ENCODE measurements around the gene CHN2. TPM values are rescaled to one million over a fixed set of nuclear protein-coding genes. Genes with fewer than 3 reads are reported as not detected.

CHN2 gene
- total RNA-seq, 4 donors from 2014 or later, result 7.6 to 25.9 (median 17.8) TPM

GRCh38 chr7:29377718-29378117, 183.1 kb downstream of the CHN2 start:
- no peak for TF ChIP-seq CTCF (IDR thresholded peaks at IDR 0.05)
- DNase-seq (ENCODE audit: low spot score), result no peak
- no peak for ATAC-seq (ENCODE audit: low FRiP score)

DNA sequence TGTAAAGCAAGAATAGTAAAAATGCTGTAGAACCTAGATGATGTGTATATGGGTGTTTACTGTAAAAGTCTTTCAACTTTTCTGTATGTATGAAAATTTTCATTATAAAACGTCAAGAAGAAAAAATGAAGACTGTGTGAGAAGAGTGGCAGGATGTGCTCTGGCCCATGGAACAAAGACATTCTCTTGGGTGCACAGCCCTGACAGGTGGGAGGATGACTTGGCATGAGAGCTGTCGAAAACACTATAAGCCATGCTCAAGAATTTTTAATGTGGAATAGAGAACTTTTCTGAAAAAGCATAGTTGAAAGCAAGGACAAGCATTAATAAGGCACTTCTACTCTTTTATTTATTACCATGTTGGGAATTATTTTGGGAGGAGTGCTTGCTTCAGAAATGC, 185.0 kb downstream of the CHN2 start:
- TF ChIP-seq CTCF (IDR thresholded peaks at IDR 0.05), result no peak
- ATAC-seq (ENCODE audit: low FRiP score), result no peak
- DNase-seq (ENCODE audit: low spot score), result no peak

DNA sequence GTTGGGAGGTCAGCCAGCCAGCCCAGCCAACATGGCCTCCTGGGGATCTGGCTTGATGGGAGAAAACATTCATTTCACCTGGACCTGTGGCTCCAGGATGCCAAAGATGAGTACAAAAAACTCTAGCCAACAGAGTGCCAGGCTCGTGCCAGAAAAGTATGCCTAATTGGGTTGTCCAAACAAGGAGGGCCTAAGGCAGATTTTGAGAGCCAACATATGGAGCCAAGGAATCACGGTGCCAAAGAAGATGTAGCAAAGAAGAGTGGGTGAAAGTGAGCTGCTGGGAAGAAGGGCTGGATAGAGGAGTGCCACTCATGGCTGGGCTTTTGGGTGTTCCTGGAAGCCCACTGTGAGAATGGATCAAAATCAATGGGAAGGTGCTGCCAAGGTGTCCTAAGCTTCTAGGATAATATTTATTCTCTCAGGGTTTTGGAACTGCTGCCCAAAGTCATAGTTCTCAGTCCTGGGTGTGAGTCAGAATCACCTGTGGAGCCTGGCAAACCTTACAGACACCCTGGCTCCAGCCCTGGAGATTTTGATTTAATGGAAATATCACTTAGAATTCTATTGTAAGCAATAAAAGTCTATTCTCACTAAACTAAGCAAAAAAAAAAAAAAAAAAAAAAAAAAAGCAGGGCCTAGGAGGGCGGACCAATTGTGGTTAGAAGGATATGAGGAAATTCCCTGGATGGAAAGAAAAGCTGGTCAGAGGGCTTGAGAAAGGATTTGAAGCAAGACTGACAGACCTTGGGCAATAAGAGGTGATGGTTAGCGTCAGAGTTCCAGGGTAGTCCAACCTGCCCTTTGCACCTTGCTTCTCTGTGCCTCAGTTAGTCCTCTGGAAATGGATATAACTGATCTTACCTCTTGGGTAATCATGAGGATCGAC, 186.9 kb downstream of the CHN2 start:
- ATAC-seq (ENCODE audit: low FRiP score), result peak; percentile 24
- TF ChIP-seq CTCF (IDR thresholded peaks at IDR 0.05), result no peak
- DNase-seq (ENCODE audit: low spot score), result no peak

- no peak for TF ChIP-seq CTCF (IDR thresholded peaks at IDR 0.05)
- DNase-seq (ENCODE audit: low spot score), result no peak
- no peak for ATAC-seq (ENCODE audit: low FRiP score)
Observed at GRCh38 chr7:29384277-29384676, 189.7 kb downstream of the CHN2 start.

DNA sequence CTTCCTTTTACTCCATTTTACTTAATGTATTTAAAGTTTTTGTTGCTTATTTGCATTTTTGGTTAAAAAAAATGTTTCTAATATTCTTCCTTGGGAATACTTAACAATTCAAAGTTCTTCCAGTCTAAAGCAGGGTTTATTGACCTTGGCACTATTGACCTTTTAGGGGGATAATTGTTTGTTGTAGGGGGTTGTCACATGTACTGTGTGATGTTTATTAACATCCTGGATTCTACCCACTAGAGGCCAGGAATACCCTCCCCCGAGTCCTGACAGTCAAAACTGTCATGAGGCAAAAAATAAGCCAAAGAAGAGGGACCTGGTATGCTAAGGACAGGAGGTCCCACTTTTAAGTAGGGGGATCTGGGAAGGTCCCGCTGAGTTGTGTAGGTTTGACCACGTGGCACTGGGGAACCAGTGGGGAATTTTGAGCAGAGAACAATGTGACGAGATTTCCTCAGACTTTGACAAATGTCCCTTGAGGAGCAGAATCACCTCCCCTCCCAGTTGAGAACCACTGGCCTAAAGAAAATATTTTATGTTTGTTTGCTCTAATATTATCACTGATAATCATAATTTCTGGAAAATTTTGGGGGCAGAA, 190.7 kb downstream of the CHN2 start:
- no peak for TF ChIP-seq CTCF (IDR thresholded peaks at IDR 0.05)
- DNase-seq (ENCODE audit: low spot score), result no peak

DNA sequence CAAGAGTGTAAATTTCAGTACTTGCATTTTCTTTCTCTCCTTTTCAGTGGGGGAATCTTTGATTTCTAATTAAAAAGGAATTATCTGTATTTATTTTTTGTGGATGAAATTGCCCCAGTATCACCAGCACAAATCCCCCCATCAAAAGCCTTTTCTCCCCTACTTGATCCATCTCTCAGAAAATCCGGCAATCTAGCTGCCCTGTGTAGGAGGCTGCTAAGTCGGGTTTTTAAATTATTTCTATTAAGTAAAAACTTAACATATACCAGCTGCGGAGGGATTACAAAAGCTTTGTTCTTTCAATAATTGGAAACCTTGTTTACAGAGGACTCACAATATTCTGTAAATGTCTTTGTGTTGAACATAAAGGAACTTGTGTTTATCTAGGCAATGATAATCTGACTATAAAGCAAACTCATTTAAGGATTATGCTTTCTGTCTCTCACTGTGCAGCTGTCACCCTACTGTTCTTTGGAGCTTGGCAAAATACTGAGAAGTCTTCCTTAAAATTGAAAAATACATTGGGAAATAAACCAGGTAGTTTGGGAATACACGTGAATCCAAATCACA, 191.7 kb downstream of the CHN2 start:
- ATAC-seq (ENCODE audit: low FRiP score) (no peak), DNase-seq (ENCODE audit: low spot score) (no peak)
- TF ChIP-seq CTCF (IDR thresholded peaks at IDR 0.05), result no peak

More for the DNA sequence above, 190.7 kb downstream of the CHN2 start:
- no peak for ATAC-seq (ENCODE audit: low FRiP score)

Measured in omental fat pad (tissue), 4 donors.